ENCODE data around the gene WDR48.

The WDR48 gene

DNA sequence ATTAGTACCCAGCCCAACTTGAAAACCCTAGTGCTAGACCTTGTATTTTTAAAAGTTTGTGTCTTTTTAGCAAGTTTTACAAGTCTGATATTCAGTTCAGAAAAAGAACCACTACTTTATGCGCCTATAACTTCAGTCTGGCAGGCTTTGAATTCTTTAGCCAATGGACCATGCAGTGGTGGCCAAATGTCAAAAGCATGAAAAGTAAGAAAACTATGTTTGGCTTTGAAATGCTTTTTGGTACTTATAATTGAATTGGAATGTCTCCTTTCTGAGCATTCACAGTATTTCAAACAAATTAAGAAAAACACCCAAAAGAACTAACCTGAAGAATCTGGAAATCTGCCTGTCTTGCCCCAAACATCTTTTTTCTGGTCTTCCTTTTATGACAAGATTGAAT is 12.8 kb downstream of the WDR48 start:
- DNase-seq (ENCODE audit: low spot score): no peak

- no peak for DNase-seq (ENCODE audit: low spot score)
Observed at GRCh38 chr3:39065197-39065596, 13.4 kb downstream of the WDR48 start.

- DNase-seq (ENCODE audit: low spot score): no peak
Observed at GRCh38 chr3:39067286-39067685, 15.5 kb downstream of the WDR48 start.

DNA sequence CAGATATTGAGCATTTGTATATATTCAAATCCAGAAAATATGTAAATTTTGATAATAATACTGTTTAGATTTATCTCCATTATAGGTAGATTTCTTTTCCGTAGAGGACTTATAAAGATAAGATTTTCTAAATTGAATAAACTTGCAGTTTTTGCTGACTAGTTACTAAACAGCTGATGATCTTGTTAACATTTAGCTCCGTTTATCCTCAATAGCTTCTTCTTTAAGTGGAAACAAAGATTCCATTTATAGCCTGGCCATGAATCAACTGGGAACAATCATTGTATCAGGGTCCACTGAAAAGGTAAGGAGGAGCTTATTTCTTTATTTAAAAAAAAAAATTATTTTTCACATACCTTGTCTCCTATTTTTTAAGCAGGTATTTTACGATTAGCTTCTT is 16.7 kb downstream of the WDR48 start:
- no peak for DNase-seq (ENCODE audit: low spot score)

DNA sequence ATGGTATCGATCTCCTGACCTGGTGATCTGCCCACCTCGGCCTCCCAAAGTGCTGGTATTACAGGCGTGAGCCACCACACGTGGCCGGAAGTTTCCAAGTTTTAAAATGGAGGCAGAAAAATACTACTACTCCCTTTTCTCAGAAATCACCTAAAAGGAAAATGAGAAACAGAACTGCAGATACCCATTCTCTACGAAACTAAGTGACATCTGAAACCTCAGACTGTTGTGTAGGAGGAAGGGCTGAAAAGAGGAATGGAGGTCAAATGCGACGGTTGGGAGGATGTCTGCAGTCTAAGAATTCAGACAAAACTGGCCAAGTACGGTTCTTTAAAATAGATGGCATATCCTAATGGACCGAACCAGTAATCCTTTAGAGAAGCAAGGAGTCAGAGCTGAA is 24.1 kb downstream of the WDR48 start:
- no peak for DNase-seq (ENCODE audit: low spot score)

DNA sequence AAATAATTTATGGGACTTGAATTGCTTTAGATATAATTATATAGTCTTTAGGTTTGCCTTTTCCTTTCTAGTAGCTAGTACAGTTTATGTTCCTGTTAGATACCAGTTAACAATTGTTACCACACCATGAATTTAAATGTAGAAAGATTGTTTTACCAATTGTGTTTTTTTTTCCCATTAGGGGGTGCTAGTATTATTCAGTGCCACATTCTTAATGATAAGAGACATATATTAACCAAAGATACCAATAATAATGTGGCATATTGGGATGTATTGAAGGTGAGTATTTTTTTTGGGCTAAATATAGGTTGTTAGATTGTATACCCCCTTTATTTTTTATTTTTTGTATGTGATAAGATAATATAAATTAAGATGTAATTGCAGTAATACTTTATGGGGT is 27.7 kb downstream of the WDR48 start:
- no peak for DNase-seq (ENCODE audit: low spot score)

DNA sequence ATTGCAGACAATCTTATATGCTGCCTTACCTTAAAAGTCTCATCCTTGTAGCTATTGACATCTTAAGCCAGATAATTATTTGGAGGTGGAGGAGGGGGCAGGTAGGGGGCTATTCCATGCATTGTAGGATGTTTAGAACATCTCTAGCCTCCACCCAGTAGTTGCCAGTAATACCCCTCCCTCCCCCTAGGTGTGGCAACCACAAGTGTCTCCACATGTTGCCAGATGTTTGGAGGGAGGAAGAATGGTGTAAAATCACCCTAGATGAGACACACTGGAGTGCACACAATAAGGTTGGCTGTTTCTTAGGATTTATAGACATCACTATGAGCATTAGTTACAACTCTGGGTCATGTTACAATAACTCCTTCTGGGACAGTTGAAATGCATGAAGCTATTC is 28.2 kb downstream of the WDR48 start:
- no peak for DNase-seq (ENCODE audit: low spot score)

DNA sequence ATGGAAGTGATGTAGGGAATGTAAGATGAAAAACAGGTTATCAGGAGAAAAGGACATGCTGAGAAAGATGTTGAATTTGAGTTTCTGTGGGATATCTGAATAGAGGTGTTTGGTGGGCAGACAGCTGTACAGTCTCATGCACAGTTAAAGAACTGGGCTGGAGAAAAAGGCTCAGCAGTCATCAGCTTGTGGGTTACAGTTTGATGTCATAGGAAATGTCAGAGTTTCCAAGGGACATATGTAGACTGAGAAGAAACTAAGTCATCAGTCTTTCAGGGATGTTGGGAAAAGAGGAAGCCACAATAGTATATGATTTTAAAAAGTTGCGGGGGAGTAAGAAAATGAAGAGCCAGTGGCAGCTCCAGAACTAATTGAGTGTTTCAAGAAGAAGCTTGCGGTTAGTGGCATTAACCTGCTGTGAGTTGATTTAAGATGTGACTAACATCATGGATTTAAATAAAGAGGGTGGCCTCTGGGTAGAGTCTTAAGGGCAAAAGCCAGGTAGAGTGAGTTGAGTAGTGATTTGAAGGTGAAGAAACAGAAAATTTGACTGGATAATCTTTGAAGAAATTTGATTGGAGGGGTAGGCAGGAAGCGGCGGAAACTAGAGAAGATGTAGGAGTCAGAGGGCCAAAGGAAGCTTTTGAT is 31.0 kb downstream of the WDR48 start:
- no peak for DNase-seq (ENCODE audit: low spot score)

GRCh38 chr3:39086144-39086543 is 34.3 kb downstream of the WDR48 start:
- no peak for DNase-seq (ENCODE audit: low spot score)

DNA sequence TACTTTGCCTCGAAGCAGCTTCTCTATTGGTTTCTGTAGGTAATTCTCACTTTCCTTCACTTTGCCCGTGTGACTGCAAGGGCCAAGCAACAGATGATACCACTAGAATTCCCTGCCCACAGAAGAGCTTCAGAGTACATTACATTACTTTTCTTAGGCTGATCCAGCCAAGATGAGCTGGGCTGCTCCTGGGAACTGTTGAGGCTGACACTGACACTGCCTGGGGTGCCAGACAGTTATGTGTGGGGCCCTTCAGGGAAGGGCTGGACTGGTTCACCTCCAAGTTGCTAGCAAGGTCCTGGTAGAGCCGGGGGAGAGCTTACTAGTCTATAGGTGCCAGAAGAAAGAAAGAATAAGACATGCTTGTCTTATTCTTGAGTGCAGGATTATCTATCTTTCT is 36.6 kb downstream of the WDR48 start:
- no peak for DNase-seq (ENCODE audit: low spot score)

DNA sequence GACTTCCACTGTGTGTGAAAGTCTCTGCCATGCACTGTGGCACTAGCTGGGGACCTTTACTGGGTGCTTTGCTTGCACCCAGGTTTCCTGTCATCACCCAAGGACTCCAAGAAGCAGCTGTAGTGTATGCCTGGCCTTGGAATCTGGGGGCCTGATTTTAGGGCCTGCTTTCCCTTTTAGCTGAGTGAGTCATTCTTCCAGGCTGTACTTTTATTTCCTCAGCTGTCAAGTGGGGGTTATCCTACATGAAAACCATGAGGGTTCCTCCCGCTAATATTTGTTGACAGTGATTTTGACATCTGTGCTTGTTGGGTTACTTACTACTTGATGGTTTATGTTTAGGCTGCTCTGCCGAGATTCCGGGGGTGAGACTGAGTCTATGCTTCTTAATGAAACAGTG is 37.1 kb downstream of the WDR48 start:
- no peak for DNase-seq (ENCODE audit: low spot score)

- DNase-seq (ENCODE audit: low spot score): no peak
Observed at GRCh38 chr3:39090922-39091321, 39.1 kb downstream of the WDR48 start.

DNA sequence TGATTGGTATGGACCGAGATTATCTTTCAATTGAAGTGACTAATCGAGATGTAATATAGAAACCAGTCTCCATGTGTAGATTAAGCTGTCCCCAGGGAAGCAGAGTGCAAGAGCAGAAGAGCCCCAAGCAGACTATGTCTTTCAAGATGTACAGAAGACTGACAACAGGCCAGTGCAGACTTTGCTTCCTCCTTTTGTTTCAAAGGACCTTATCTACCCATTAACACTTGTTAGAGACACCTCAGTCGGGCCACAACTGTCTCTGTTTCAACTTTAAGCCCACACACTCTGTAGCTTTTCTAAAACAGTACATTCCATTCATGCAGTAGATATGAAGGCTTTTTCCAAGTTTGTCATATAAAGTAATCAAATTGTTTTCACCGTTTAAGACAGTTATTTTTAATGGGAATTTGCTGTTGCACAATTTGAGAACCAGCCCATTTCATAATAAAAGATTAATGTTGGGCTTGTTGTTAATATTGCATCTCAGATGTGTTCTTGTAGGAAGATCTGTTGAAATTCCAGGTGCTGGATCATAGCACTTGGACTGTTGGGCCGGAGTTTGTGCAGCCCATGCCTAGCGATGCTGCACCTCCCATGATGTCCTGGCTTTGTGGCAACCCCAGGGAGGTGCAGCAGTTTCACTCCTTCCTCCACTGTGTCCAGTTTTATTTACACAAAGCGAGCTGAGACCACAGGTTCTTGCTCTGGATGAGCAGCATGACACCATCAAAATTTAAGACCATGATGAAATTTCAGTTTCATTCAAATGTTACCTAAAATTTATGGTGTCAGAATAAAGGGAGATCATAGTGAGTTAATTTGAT is 43.2 kb downstream of the WDR48 start:
- no peak for DNase-seq (ENCODE audit: low spot score)

DNA sequence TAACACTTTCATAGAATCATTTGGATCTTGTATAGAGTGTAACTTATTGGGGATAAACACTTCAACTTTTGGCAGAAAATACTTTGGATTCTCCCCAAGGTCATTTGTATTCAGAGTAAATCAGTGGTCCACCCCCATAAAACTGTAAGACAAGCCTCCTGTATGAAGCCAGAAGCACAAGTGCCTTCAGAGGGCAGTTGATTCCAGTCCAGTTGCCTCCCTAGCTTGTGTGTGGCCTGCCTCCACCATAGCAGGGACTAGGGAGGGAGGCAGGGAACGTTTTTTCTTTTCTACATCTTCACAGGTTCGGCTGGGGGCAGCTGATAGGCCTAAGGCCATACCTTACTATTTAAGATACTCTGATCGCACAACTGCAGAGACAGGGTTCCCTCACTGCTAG is 44.0 kb downstream of the WDR48 start:
- no peak for DNase-seq (ENCODE audit: low spot score)

DNA sequence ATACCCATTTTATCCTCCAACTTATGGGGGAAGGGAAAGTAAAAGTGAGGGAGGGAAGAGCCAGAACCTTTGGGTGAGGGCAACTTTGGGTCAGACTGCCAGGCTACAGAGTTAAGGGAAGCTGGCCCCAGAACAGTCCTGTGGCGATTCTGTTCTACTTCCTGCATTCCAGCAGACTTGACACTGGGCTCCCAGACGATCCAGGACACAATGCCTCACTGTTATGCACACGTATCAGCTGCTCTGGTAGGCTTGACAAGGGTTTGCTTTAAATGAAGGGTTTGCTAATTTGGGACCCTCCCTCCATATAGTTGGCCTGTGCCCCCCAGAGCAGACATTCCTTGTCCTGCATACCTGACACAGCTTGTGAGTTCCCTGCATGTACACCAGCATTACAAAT is 45.0 kb downstream of the WDR48 start:
- DNase-seq (ENCODE audit: low spot score): no peak

DNA sequence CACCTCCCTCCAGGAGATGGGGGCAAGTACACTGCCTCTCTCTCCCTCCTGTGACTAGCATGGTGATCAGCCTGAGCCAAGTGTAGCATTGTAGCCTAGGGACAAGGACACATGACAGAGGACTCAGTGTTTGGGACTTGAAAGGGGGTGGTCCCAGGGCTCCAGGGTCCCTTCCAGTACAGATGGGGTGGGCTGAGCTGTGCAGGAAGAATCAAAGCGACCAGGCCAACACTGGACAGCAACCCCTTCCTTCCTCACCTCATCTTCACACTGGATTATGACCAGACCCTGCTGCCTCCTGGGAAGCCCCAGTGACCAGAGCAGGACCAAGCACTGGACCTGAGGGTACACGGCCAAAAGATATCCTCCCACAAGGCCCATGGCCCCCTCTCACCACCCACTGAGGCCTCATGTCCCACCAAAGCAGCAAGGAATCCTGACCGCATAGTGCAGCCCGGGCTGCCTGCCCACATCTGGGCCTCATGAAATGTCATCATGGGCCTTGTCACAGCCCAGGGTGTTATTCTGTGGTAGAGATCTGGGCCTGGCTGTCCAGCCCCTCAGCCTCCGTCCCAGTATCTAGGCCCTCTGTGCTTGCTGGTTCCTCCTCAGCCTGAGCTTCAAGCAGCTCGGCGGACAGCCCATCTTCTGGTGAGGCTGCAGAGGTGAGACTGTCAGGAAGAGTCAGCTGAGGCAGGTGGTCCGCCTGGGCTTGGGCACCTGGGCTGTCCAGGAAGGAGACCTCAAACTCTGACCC is 46.1 kb downstream of the WDR48 start:
- no peak for DNase-seq (ENCODE audit: low spot score)

- DNase-seq (ENCODE audit: low spot score): no peak
Observed at GRCh38 chr3:39098473-39099000, 46.7 kb downstream of the WDR48 start.

DNA sequence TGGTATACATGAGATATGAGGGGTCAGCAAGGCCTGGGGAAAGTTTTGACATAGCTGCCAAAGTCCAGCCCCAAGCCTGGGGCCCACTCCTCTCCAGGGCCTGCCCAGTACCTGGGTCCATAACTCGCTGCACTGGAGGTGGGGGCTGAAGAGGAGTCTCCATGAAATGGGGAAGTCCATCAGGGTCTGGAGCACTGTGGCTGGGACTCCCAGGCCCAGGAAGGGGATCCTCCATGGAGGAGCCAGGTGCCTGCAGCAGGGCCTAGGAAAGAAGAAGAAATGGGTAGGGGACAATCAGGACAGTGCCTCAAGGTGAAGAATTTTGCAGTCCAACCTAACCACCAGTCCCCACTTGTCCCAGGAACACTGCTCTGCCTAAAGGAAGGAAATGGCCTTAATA is 47.4 kb downstream of the WDR48 start:
- no peak for DNase-seq (ENCODE audit: low spot score)

- DNase-seq (ENCODE audit: low spot score): no peak
Observed at GRCh38 chr3:39099738-39100499, 48.1 kb downstream of the WDR48 start.

GRCh38 chr3:39100500-39100886 is 48.7 kb downstream of the WDR48 start:
- DNase-seq (ENCODE audit: low spot score): no peak

DNA sequence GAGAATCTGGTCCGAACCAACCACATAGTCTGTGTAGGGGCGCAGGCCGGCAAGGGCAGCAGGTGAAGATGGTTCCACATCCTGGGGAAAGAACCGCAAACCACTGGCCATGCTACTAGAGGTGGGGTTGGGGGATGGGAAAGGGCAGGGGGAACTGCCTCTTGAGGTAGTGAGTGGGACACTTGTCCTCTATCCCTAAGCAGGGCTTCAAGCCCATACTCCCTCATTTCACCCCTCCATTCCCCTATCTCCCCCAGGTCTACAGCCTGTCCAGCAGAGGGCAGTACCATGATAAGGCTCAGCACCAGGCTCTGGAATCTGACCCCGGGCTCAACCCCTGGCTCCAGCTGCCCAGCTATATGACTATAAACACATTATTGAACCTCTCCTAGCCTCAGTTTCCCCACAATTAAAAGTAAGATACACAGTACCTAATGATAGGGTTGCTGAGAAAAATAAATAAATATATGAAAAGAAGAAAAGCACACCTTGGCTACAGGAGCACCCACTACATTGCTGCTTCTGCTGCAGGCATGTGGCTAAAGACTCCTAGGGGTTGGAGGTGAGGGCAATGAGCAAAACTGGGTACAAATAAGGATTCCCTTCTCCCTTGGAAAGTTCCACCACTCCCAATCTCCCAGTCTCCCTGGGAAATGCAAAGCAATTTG is 49.3 kb downstream of the WDR48 start:
- DNase-seq (ENCODE audit: low spot score): no peak
